RWPE1 (cell line): Measurements from ENCODE around the gene PPIE.

Source experiments
- CTCF ChIA-PET: fragments of 350-600 bp; sonication (Branson Sonifier 250); formaldehyde crosslinking; extraction: SDS; loops from one replicate; lab custom pipeline; 2021; lab: Yijun Ruan, JAX
- POLR2A ChIA-PET: fragments of 400-600 bp; formaldehyde crosslinking; extraction: SDS; loops from one replicate; lab custom pipeline; 2020; ENCODE audit warnings: antibody characterized with exemption; ENCODE audit not compliant: low non-redundant PET; lab: Yijun Ruan, JAX
- DNase-seq: peaks from one replicate; pipeline ENCODE4 v3.0.0; 2012; ENCODE audit warnings: low spot score
- H3K27ac ChIP-seq: fragments of 450-650 bp; 2 replicates; pipeline ENCODE4 v1.5.1; 2017
- CTCF ChIP-seq: fragments of 450-650 bp; conservative IDR thresholded peaks from 2 replicates; pipeline ENCODE4 v1.5.1; 2017; ENCODE audit warnings: low read depth, mild to moderate bottlenecking

Gene PPIE

GRCh38 chr1:39699419-39699818, 39.3 kb upstream of the PPIE start:
- POLR2A ChIA-PET = no interaction called here
- no peak overlapping the region for H3K27ac ChIP-seq
- no peak for DNase-seq
- CTCF ChIA-PET = interaction anchor here (0.6 to 0.7 kb wide), 3 partner anchors 27 to 369 kb away, joined by 3 to 4 read pairs (median 3); no protein-coding TSS in a partner anchor
- TF ChIP-seq CTCF = no peak

GRCh38 chr1:39700348-39700747, 38.3 kb upstream of the PPIE start:
- no peak overlapping the region for H3K27ac ChIP-seq
- TF ChIP-seq CTCF = no peak
- no peak for DNase-seq
- CTCF ChIA-PET = interaction anchor here (0.7 kb wide), 1 partner anchor 27 kb away, joined by 3 read pairs; no protein-coding TSS in a partner anchor
- POLR2A ChIA-PET = no interaction called here

- ChIA-PET POLR2A (no interaction called here), CTCF (interaction anchor here (0.6 to 0.8 kb wide), 2 partner anchors 10 to 128 kb away, joined by 3 read pairs; no protein-coding TSS in a partner anchor)
- DNase-seq = no peak
- no peak for TF ChIP-seq CTCF
- H3K27ac ChIP-seq = no peak overlapping the region
Observed at GRCh38 chr1:39701049-39701439, 37.6 kb upstream of the PPIE start.

- no peak for TF ChIP-seq CTCF
- no peak overlapping the region for H3K27ac ChIP-seq
- no peak for DNase-seq
- CTCF ChIA-PET = interaction anchor here (0.6 to 0.7 kb wide), 3 partner anchors 64 to 602 kb away, joined by 3 to 4 read pairs (median 3); no protein-coding TSS in a partner anchor
- POLR2A ChIA-PET = no interaction called here
Observed at GRCh38 chr1:39704757-39705156, 33.9 kb upstream of the PPIE start.

GRCh38 chr1:39707506-39707905, 31.2 kb upstream of the PPIE start:
- ChIA-PET CTCF (no interaction called here), POLR2A (no interaction called here)
- TF ChIP-seq CTCF = no peak
- no peak overlapping the region for H3K27ac ChIP-seq
- no peak for DNase-seq

GRCh38 chr1:39711104-39711965, 27.3 kb upstream of the PPIE start:
- H3K27ac ChIP-seq = no peak overlapping the region
- no peak for DNase-seq
- no peak for TF ChIP-seq CTCF
- ChIA-PET CTCF (interaction anchor here (0.6 to 1.0 kb wide), 3 partner anchors 10 to 300 kb away, joined by 3 to 4 read pairs (median 3); no protein-coding TSS in a partner anchor), POLR2A (no interaction called here)
